HG03439 (cell line): ENCODE data around the gene UGT1A9.
"Not testable (repeated sequence)": the region's sequence is repeated elsewhere in the genome, so short reads cannot be mapped to it uniquely, and the experiment has no call there.

Experiments used
- ATAC-seq: cut with Tn5 transposase; IDR thresholded peaks from one replicate; pipeline ENCODE4 v1.9.1; 2021; ENCODE audit warnings: mild to moderate bottlenecking, moderate library complexity; ENCODE audit not compliant: unreplicated experiment

Gene UGT1A9

GRCh38 chr2:233671290-233672161, at the start of gene UGT1A9:
TSS of gene UGT1A9 (plus strand) at chr2:233671898. CDS start at chr2:233671935, 37 bp downstream.
- no peak for ATAC-seq

- ATAC-seq: no peak
Measured at GRCh38 chr2:233627331-233628025, 44.2 kb upstream of the UGT1A9 start.

GRCh38 chr2:233636306-233636705, 35.4 kb upstream of the UGT1A9 start, which contains the start of gene UGT1A10:
TSS of gene UGT1A10 (plus strand) at chr2:233636448. CDS start at chr2:233636523, 75 bp downstream.
- not testable (repeated sequence) for ATAC-seq

- no peak for ATAC-seq
Measured at GRCh38 chr2:233638836-233639235, 32.9 kb upstream of the UGT1A9 start.

- ATAC-seq: no peak
Measured at GRCh38 chr2:233639860-233640259, 31.8 kb upstream of the UGT1A9 start.

GRCh38 chr2:233643128-233643527, 28.6 kb upstream of the UGT1A9 start:
- no peak for ATAC-seq

GRCh38 chr2:233646033-233646432, 25.7 kb upstream of the UGT1A9 start:
- not testable (repeated sequence) for ATAC-seq

- no peak for ATAC-seq
Measured at GRCh38 chr2:233650981-233651380, 20.7 kb upstream of the UGT1A9 start.

- ATAC-seq: no peak
Measured at GRCh38 chr2:233651430-233651829, 20.3 kb upstream of the UGT1A9 start.

- no peak for ATAC-seq
Measured at GRCh38 chr2:233654501-233654900, 17.2 kb upstream of the UGT1A9 start.

GRCh38 chr2:233655043-233655442, 16.7 kb upstream of the UGT1A9 start:
- no peak for ATAC-seq

GRCh38 chr2:233655943-233656342, 15.8 kb upstream of the UGT1A9 start:
- not testable (repeated sequence) for ATAC-seq

GRCh38 chr2:233656443-233656842, 15.3 kb upstream of the UGT1A9 start:
- no peak for ATAC-seq

GRCh38 chr2:233658610-233659009, 13.1 kb upstream of the UGT1A9 start:
- no peak for ATAC-seq

- ATAC-seq: no peak
Measured at GRCh38 chr2:233663911-233664310, 7.8 kb upstream of the UGT1A9 start.

GRCh38 chr2:233668605-233669260, 3.0 kb upstream of the UGT1A9 start:
- no peak for ATAC-seq

- ATAC-seq: no peak
Measured at GRCh38 chr2:233672886-233673285, 1.2 kb downstream of the UGT1A9 start.

GRCh38 chr2:233673896-233674295, 2.2 kb downstream of the UGT1A9 start:
- ATAC-seq: no peak

GRCh38 chr2:233674314-233674713, 2.6 kb downstream of the UGT1A9 start:
- no peak for ATAC-seq

- ATAC-seq: no peak
Measured at GRCh38 chr2:233674995-233675394, 3.3 kb downstream of the UGT1A9 start.

GRCh38 chr2:233676046-233676445, 4.3 kb downstream of the UGT1A9 start:
- no peak for ATAC-seq
